Liver (tissue), 9 donors: Measurements from ENCODE around the gene NNMT. TPM values are rescaled to one million over a fixed set of nuclear protein-coding genes. Genes with fewer than 3 reads are reported as not detected.

Experiments used
- DNase-seq: peaks from one replicate; pipeline ENCODE4 v3.0.0-alpha.2; 2017; ENCODE audit warnings: low spot score
- H3K27ac ChIP-seq, 2 donors: one replicate each; pipeline ENCODE4 v1.7.0; 2013; ENCODE audit warnings: inconsistent platforms in 2 of 2, low read length in 2 of 2, control low read depth in 1 of 2, low read depth in 1 of 2, mild to moderate bottlenecking in 1 of 2
- H3K27me3 ChIP-seq, 4 donors: one replicate each; pipeline versions ENCODE4 v1.6.1 to v1.7.0; 2013; ENCODE audit warnings: low read length in 3 of 4, inconsistent platforms in 1 of 4, mild to moderate bottlenecking in 1 of 4, moderate library complexity in 1 of 4; ENCODE audit not compliant: control insufficient read depth in 4 of 4, insufficient read depth in 4 of 4
- H3K36me3 ChIP-seq, 4 donors: one replicate each; pipeline versions ENCODE4 v1.6.1 to v1.7.0; 2013; ENCODE audit warnings: low read length in 3 of 4, mild to moderate bottlenecking in 3 of 4, low read depth in 1 of 4, moderate library complexity in 1 of 4; ENCODE audit not compliant: control insufficient read depth in 4 of 4, insufficient read depth in 3 of 4
- H3K4me1 ChIP-seq, 4 donors: one replicate each; pipeline versions ENCODE4 v1.6.1 to v1.7.0; 2013; ENCODE audit warnings: low read length in 3 of 4, mild to moderate bottlenecking in 3 of 4, moderate library complexity in 1 of 4; ENCODE audit not compliant: control insufficient read depth in 4 of 4, insufficient read depth in 4 of 4
- H3K4me3 ChIP-seq, 3 donors: one replicate each; pipeline versions ENCODE4 v1.6.1 to v1.7.0; 2013; ENCODE audit warnings: low read length in 3 of 3, control low read depth in 1 of 3, low read depth in 1 of 3, mild to moderate bottlenecking in 1 of 3
- H3K9ac ChIP-seq, 2 donors: one replicate each; pipeline ENCODE4 v1.7.0; 2013; ENCODE audit warnings: low read length in 2 of 2, mild to moderate bottlenecking in 2 of 2, moderate library complexity in 2 of 2, control low read depth in 1 of 2, low read depth in 1 of 2
- H3K9me3 ChIP-seq, 4 donors: one replicate each; pipeline versions ENCODE4 v1.6.1 to v1.7.0; 2013; ENCODE audit warnings: low read length in 3 of 4; ENCODE audit not compliant: control insufficient read depth in 4 of 4
- ATF3 ChIP-seq: IDR thresholded peaks from 2 replicates; pipeline ENCODE4 v1.6.1; 2016; ENCODE audit warnings: antibody characterized with exemption
- FOXA1 ChIP-seq: IDR thresholded peaks from 2 replicates; pipeline ENCODE4 v1.6.1; 2016; ENCODE audit warnings: antibody characterized with exemption
- FOXA2 ChIP-seq: IDR thresholded peaks from 2 replicates; pipeline ENCODE4 v1.6.1; 2016; ENCODE audit warnings: antibody characterized with exemption
- HNF4A ChIP-seq, 2 donors: conservative IDR thresholded peaks; 2 replicates each; pipeline ENCODE4 v1.6.1; 2016; ENCODE audit warnings: antibody characterized with exemption in 2 of 2, mild to moderate bottlenecking in 2 of 2
- HNF4G ChIP-seq: IDR thresholded peaks from 2 replicates; pipeline ENCODE4 v1.6.1; 2016; ENCODE audit warnings: antibody characterized with exemption
- NR2F2 ChIP-seq: IDR thresholded peaks from 2 replicates; pipeline ENCODE4 v1.6.1; 2016; ENCODE audit warnings: antibody characterized with exemption
- RAD21 ChIP-seq, 2 donors: IDR thresholded peaks; 2 replicates each; pipeline ENCODE4 v1.6.1; 2016; ENCODE audit warnings: antibody characterized with exemption in 2 of 2, mild to moderate bottlenecking in 2 of 2
- TAF1 ChIP-seq: conservative IDR thresholded peaks from 2 replicates; pipeline ENCODE4 v1.6.1; 2016; ENCODE audit warnings: antibody characterized with exemption, mild to moderate bottlenecking
- WGBS: extraction: QIAGEN DNeasy Blood & Tissue Kit; methylation state at CpG from one replicate; pipeline ENCODE4 v1.1.7; 2013; 5-methylcytosine and 5-hydroxymethylcytosine counted together
- polyA plus RNA-seq, 2 donors: library from polyadenylated mRNA; stranded (reverse) in 1 of 2; unstranded in 1 of 2; fragments of 200-250 nt in 1 of 2; fragments of >200 nt in 1 of 2; fragmentation: Nextera tagmentation in 1 of 2; extraction: Ambion mirVana in 1 of 2; gene quantifications; one replicate each; pipeline versions ENCODE4 v1.2.1 to v1.2.3, GENCODE V29; 2013 to 2015
- total RNA-seq, 2 donors: library from RNA; depleted of rRNA; stranded (reverse); fragments of >200 nt; gene quantifications; one replicate each; pipeline ENCODE4 v1.2.3, GENCODE V29; 2014
- TF ChIP-seq, protein P1 (sequence below): IDR thresholded peaks from 2 replicates; pipeline ENCODE4 v1.6.1; 2016; ENCODE audit warnings: antibody characterized with exemption
- TF ChIP-seq, protein P2 (sequence below): IDR thresholded peaks from 2 replicates; pipeline ENCODE4 v1.6.1; 2016; ENCODE audit warnings: antibody characterized with exemption
- TF ChIP-seq, protein P3 (sequence below): fragments of 150-350 bp; IDR thresholded peaks from 2 replicates; pipeline ENCODE4 v1.5.1; 2017; ENCODE audit warnings: improper control_type of control experiment, low read depth, low read length; ENCODE audit not compliant: missing input control
- donor health status: healthy.
- donor health status: healthy.
- donor health status: healthy.
- donor health status: healthy.
- donor health status: healthy.

The NNMT gene
- total and polyA plus RNA-seq, 4 donors: 0.47 to 3,724 (median 2,877) TPM

DNA sequence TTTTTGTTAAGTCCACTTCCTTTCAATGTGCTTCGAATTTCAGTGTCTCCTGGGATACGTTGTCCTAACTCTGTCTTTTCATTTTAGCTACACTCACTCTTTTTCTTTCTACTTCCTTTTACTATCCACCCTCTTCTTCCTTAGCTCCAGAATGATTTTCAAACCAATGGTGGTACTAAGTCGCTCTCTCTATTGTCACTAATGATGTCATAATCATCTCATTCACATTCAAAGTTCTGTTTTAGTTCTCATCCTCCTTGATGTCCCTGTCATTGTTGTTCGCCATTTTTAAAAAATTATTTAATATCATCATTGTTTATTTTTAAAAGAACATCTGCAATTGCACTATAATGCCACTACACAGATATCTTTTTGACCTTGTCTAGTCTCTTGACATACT is 47.3 kb downstream of the NNMT start:
- Histone ChIP-seq H3K4me3 (no peak overlapping the region), H3K9ac (no peak overlapping the region), H3K9me3 (no peaks in the 10 kb centered on the region), H3K4me1 (peaks cover 3 to 34% (median 22%) of the 10 kb centered on the region in 4 donors), H3K36me3 (no peaks in the 10 kb centered on the region), H3K27ac (no peak overlapping the region), H3K27me3 (no peaks in the 10 kb centered on the region)
- no peak for DNase-seq
- 91% methylated on average over 4 of the region's 4 CpGs for WGBS
- TF ChIP-seq, protein P1, sequence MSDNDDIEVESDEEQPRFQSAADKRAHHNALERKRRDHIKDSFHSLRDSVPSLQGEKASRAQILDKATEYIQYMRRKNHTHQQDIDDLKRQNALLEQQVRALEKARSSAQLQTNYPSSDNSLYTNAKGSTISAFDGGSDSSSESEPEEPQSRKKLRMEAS: no peak
- TF ChIP-seq HNF4G (no peak), ATF3 (no peak), HNF4A (conservative IDR thresholded peaks at IDR 0.05) (no peak)
- TF ChIP-seq, protein P2, sequence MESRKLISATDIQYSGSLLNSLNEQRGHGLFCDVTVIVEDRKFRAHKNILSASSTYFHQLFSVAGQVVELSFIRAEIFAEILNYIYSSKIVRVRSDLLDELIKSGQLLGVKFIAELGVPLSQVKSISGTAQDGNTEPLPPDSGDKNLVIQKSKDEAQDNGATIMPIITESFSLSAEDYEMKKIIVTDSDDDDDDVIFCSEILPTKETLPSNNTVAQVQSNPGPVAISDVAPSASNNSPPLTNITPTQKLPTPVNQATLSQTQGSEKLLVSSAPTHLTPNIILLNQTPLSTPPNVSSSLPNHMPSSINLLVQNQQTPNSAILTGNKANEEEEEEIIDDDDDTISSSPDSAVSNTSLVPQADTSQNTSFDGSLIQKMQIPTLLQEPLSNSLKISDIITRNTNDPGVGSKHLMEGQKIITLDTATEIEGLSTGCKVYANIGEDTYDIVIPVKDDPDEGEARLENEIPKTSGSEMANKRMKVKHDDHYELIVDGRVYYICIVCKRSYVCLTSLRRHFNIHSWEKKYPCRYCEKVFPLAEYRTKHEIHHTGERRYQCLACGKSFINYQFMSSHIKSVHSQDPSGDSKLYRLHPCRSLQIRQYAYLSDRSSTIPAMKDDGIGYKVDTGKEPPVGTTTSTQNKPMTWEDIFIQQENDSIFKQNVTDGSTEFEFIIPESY: no peak

GRCh38 chr11:114344494-114344893 is 48.3 kb downstream of the NNMT start:
- TF ChIP-seq TAF1 (no peak), NR2F2 (no peak), FOXA1 (no peak), FOXA2 (no peak), RAD21 (IDR thresholded peaks at IDR 0.05) (no peak), HNF4G (no peak), HNF4A (conservative IDR thresholded peaks at IDR 0.05) (no peak)
- TF ChIP-seq, protein P2: no peak
- TF ChIP-seq, protein P3, sequence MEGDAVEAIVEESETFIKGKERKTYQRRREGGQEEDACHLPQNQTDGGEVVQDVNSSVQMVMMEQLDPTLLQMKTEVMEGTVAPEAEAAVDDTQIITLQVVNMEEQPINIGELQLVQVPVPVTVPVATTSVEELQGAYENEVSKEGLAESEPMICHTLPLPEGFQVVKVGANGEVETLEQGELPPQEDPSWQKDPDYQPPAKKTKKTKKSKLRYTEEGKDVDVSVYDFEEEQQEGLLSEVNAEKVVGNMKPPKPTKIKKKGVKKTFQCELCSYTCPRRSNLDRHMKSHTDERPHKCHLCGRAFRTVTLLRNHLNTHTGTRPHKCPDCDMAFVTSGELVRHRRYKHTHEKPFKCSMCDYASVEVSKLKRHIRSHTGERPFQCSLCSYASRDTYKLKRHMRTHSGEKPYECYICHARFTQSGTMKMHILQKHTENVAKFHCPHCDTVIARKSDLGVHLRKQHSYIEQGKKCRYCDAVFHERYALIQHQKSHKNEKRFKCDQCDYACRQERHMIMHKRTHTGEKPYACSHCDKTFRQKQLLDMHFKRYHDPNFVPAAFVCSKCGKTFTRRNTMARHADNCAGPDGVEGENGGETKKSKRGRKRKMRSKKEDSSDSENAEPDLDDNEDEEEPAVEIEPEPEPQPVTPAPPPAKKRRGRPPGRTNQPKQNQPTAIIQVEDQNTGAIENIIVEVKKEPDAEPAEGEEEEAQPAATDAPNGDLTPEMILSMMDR: no peak
- WGBS: 81% methylated on average over 4 of the region's 4 CpGs
- H3K27ac ChIP-seq: no peak overlapping the region
- DNase-seq: no peak
- no peaks in the 10 kb centered on the region for H3K36me3 ChIP-seq
- peaks cover 3 to 34% (median 22%) of the 10 kb centered on the region in 4 donors for H3K4me1 ChIP-seq
- H3K27me3 ChIP-seq: no peaks in the 10 kb centered on the region
- no peak overlapping the region for H3K9ac ChIP-seq
- no peaks in the 10 kb centered on the region for H3K9me3 ChIP-seq
- H3K4me3 ChIP-seq: no peak overlapping the region
